GM18508 (cell line): ENCODE measurements around the gene CLEC18A.
"Not testable (repeated sequence)": the region's sequence is repeated elsewhere in the genome, so short reads cannot be mapped to it uniquely, and the experiment has no call there.

Experiments used
- ATAC-seq: cut with Tn5 transposase; IDR thresholded peaks from one replicate; pipeline ENCODE4 v1.9.1; 2021; ENCODE audit warnings: moderate number of reproducible peaks; ENCODE audit not compliant: insufficient read depth, unreplicated experiment

Gene CLEC18A

GRCh38 chr16:69943241-69944036, 7.7 kb upstream of the CLEC18A start:
- not testable (repeated sequence) for ATAC-seq

GRCh38 chr16:69950411-69950810, 723 bp upstream of the CLEC18A start:
- ATAC-seq: not testable (repeated sequence)

GRCh38 chr16:69951672-69952031, 518 bp downstream of the CLEC18A start:
- not testable (repeated sequence) for ATAC-seq

GRCh38 chr16:69952116-69952515, 982 bp downstream of the CLEC18A start:
- not testable (repeated sequence) for ATAC-seq

GRCh38 chr16:69952572-69953355, 1.6 kb downstream of the CLEC18A start:
- ATAC-seq: not testable (repeated sequence)

- not testable (repeated sequence) for ATAC-seq
Observed at GRCh38 chr16:69954241-69954640, 3.1 kb downstream of the CLEC18A start.

GRCh38 chr16:69963312-69963711, 12.2 kb downstream of the CLEC18A start:
- not testable (repeated sequence) for ATAC-seq

GRCh38 chr16:69964960-69965660, 14.0 kb downstream of the CLEC18A start:
- ATAC-seq: not testable (repeated sequence)

- ATAC-seq: not testable (repeated sequence)
Observed at GRCh38 chr16:69965661-69966054, 14.5 kb downstream of the CLEC18A start.

GRCh38 chr16:69967688-69968087, 16.6 kb downstream of the CLEC18A start:
- not testable (repeated sequence) for ATAC-seq

- not testable (repeated sequence) for ATAC-seq
Observed at GRCh38 chr16:69968125-69968524, 17.0 kb downstream of the CLEC18A start.

- ATAC-seq: not testable (repeated sequence)
Observed at GRCh38 chr16:69969657-69970056, 18.5 kb downstream of the CLEC18A start.

- ATAC-seq: not testable (repeated sequence)
Observed at GRCh38 chr16:69972120-69972519, 21.0 kb downstream of the CLEC18A start.

GRCh38 chr16:69972935-69973334, 21.8 kb downstream of the CLEC18A start:
- not testable (repeated sequence) for ATAC-seq

- not testable (repeated sequence) for ATAC-seq
Observed at GRCh38 chr16:69985196-69985595, 34.1 kb downstream of the CLEC18A start.

GRCh38 chr16:69997956-69998355, 46.8 kb downstream of the CLEC18A start:
- not testable (repeated sequence) for ATAC-seq

- not testable (repeated sequence) for ATAC-seq
Observed at GRCh38 chr16:69999801-70000200, 48.7 kb downstream of the CLEC18A start.

- ATAC-seq: not testable (repeated sequence)
Observed at GRCh38 chr16:70003511-70003910, 52.4 kb downstream of the CLEC18A start.

- not testable (repeated sequence) for ATAC-seq
Observed at GRCh38 chr16:70008604-70009003, 57.5 kb downstream of the CLEC18A start.

GRCh38 chr16:70010615-70011014, 59.5 kb downstream of the CLEC18A start:
- ATAC-seq: not testable (repeated sequence)

GRCh38 chr16:70011120-70011519, 60.0 kb downstream of the CLEC18A start:
- not testable (repeated sequence) for ATAC-seq
